RCC 7860 (cell line): Measurements from ENCODE around the gene EVI2A.

Experiments
- DNase-seq: peaks from one replicate; pipeline ENCODE4 v3.0.0-alpha.2; 2015; ENCODE audit warnings: low spot score
- FAIRE-seq: peaks from 2 replicates; lab custom pipeline; 2012; peaks lifted over from hg19 to GRCh38; lab: Jason Lieb, UNC

Gene EVI2A

GRCh38 chr17:31279401-31279800, 42.0 kb downstream of the EVI2A start:
- DNase-seq (no peak), FAIRE-seq (no peak)

- DNase-seq = no peak
- no peak for FAIRE-seq
Observed at GRCh38 chr17:31275116-31275515, 46.3 kb downstream of the EVI2A start.

GRCh38 chr17:31274252-31274651, 47.2 kb downstream of the EVI2A start:
- FAIRE-seq (no peak), DNase-seq (no peak)

GRCh38 chr17:31273516-31273915, 47.9 kb downstream of the EVI2A start:
- DNase-seq (no peak), FAIRE-seq (no peak)

GRCh38 chr17:31272803-31273202, 48.6 kb downstream of the EVI2A start:
- FAIRE-seq (no peak), DNase-seq (no peak)

GRCh38 chr17:31272236-31272635, 49.2 kb downstream of the EVI2A start:
- DNase-seq (no peak), FAIRE-seq (no peak)

- FAIRE-seq (peak; percentile 99), DNase-seq (peak; percentile 98)
Observed at GRCh38 chr17:31269578-31269983, 51.8 kb downstream of the EVI2A start.

- DNase-seq (no peak), FAIRE-seq (no peak)
Observed at GRCh38 chr17:31269036-31269577, 52.3 kb downstream of the EVI2A start.
